GM12872 (cell line): ENCODE data around the gene ZC3H7B.

Source experiments
- CTCF ChIP-seq: IDR thresholded peaks from 3 replicates; pipeline ENCODE4 v1.5.1; 2011; ENCODE audit warnings: low read depth, mild to moderate bottlenecking, low read length, moderate library complexity; ENCODE audit not compliant: insufficient read depth

ZC3H7B gene

DNA sequence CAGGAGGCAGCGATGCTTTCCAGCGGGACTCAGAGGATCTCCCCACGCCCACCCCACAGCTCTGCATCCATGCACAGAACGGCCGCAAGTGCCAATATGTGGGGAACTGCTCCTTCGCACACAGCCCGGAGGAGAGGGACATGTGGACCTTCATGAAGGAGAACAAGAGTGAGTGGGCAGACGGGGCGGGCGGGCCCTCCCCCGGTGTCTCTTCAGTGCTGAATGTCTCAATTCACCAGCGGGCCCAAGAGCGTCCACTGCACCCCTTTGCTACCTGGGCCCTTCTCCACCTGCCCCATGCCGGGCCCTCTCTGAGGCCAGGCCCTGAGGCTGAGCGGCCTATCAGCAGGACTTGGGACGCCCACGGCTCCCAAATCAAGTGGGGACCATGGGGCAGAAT is 54.6 kb downstream of the ZC3H7B start:
- no peak for TF ChIP-seq CTCF

- TF ChIP-seq CTCF = no peak
Observed at GRCh38 chr22:41356430-41357028, 55.2 kb downstream of the ZC3H7B start.

DNA sequence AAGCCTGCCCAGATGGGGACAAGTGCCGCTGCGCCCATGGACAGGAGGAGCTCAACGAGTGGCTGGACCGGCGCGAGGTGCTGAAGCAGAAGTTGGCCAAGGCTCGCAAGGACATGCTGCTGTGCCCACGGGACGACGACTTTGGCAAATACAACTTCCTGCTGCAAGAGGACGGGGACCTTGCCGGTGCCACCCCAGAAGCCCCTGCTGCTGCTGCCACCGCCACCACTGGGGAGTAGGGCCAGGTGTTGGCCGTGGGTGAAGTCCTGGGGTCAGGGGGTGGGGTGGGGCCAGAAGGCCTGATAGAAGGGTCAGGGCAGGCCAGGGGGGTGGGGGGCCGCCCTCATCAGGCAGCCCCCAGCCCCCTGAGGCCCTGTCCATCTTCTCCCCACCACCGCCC is 55.9 kb downstream of the ZC3H7B start:
- TF ChIP-seq CTCF = no peak

DNA sequence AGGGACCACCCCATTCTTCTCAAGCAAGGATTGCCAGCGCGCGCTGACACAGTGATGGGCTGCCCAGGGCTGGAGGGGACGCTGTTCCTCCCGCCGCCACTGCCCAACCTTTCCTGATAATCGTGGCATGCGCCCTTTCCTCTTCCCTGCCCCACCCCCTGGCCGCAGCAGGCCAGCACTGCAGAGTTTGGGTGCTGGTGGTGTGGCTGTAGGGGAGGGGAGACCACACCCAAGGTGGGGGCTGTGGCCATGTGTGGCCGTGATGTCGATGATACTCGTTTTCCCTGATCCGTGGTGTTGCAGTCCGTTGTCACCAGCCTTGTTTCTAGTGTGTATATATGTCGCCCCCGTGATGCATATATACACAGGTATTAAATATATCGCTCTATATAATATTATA is 57.6 kb downstream of the ZC3H7B start:
- TF ChIP-seq CTCF = no peak

DNA sequence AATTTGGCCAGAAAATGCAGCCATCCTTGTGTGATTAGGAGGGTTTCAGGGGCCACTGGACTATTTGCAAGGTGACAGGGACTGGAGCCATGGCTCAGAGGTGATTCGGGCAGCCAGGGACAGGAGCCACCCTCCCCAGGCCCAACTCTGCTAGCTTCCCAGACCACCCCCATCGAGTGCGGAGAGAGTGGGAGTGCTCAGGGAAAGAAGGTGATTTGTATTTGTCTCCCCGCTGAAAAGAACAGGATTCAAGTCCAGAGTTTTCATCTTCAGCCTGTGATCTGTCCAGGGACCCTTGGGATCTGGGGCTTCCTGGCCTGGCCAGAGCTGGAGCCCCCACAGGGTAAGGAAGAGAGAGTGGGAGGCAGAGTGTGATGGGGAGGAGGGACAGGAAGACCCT is 58.1 kb downstream of the ZC3H7B start:
- no peak for TF ChIP-seq CTCF

DNA sequence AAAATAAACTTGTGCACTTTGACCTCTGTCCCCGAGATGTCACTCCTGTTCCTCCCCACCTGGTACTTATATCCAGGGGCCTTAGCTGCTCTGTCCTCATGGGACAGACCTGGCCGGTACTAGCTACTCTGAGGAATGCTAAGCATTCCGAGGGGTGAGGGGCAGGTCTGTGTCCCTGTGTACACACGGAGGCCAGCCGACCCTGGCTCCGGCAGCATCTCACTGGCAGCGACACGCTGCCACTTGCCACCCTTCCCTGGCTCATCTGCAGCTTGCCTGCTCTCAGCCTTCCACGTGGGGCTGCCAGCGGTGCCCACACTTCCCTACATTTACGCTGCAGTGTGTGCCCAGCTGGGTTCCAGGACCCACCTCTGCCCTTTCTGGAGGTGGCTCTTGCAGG is 58.8 kb downstream of the ZC3H7B start:
- TF ChIP-seq CTCF = no peak

DNA sequence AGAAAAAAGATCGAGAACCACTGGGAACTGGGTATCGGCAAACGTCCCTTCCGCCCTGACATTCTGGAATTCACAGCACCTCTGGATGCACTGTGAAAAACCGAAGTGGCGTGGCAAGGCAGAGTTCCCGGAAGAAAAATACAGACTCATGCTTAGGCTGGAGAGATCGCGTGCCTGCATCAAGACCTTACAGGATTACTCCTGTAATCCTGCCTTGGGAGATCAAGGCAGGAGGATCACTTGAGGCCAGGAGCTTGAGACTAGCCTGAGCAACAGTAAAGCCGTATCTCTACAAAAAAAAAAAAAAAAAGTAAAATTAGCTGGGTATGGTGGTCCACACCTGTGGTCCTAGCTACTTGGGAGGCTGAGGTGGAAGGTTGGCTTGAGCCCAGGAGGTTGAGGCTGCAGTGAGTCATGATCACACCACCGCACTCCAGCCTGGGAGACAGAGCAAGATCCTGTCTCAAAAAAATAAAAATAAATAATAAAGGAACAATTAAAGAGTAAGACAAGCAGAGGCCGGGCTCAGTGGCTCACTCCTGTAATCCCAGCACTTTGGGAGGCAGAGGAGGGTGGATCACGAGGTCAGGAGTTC is 60.5 kb downstream of the ZC3H7B start:
- no peak for TF ChIP-seq CTCF

DNA sequence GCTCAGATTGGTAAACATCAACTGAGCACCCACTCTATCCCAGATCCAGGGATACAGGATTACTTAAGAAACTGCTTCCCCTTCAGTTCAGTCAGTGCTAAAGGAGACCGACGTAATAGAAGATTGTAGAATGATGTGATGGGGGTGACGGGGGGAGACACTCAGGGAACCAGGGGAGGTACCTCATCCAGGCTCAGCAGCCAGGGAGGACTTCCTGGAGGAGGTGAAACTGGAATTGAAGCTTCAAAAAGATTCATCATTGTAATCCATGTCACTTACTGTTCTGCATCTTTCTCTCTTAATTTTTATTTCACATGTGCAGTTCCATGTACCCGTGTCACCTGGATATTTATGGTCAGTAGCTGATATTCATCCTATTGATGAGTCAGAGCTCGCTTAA is 61.3 kb downstream of the ZC3H7B start:
- TF ChIP-seq CTCF = no peak
